Sciatic nerve (tissue), 2 donors: ENCODE measurements around the gene MTG1. TPM values are rescaled to one million over a fixed set of nuclear protein-coding genes. Genes with fewer than 3 reads are reported as not detected.
"Not testable (repeated sequence)": the region's sequence is repeated elsewhere in the genome, so short reads cannot be mapped to it uniquely, and the experiment has no call there.

Experiments used
- ATAC-seq: fragments of 200-7000 bp; cut with Tn5 transposase; one replicate; pipeline ENCODE4 v1.9.1; 2020; ENCODE audit warnings: mild to moderate bottlenecking, moderate library complexity
- DNase-seq: peaks from one replicate; pipeline ENCODE4 v3.0.0-alpha.2; 2020; ENCODE audit warnings: low spot score
- intact Hi-C: fragments of 100-400 bp; cut with DNase I; formaldehyde crosslinking; loops from one replicate; pipeline ENCODE4 v1.14.2; 2022
- total RNA-seq: library from RNA; stranded (reverse); fragmentation: NEBNext Ultra II Directional; extraction: Animal tissue kit (Norgen Biotek cat#: 25700); gene quantifications from one replicate; pipeline ENCODE4 v1.2.1, GENCODE V29; 2021
- donor health status: DM: no; HTN: no; CAD: no.
- donor health status: DM: no; HTN: no; CAD: no.

Gene MTG1
- total RNA-seq, 1 donor from 2014 or later, result 44.0 TPM

- intact Hi-C loops, result no loop called here
- DNase-seq, result no peak
- ATAC-seq, result no peak
Observed at GRCh38 chr10:133440633-133441285, 46.8 kb downstream of the MTG1 start.

GRCh38 chr10:133441356-133441755 lies 47.4 kb downstream of the MTG1 start:
- DNase-seq, result peak; percentile 59
- ATAC-seq, intact Hi-C loops: not testable (repeated sequence)

GRCh38 chr10:133441780-133442179 lies 47.8 kb downstream of the MTG1 start:
- ATAC-seq (no peak), DNase-seq (peak; percentile 52)
- intact Hi-C loops, result no loop called here

- ATAC-seq, result no peak
- intact Hi-C loops, result no loop called here
- DNase-seq, result peak; percentile 54
Observed at GRCh38 chr10:133442191-133442966, 48.4 kb downstream of the MTG1 start.

- ATAC-seq (no peak), DNase-seq (no peak)
- intact Hi-C loops, result no loop called here
Observed at GRCh38 chr10:133442967-133443924, 49.3 kb downstream of the MTG1 start.

GRCh38 chr10:133444342-133445267 lies 50.6 kb downstream of the MTG1 start:
- DNase-seq, result no peak
- intact Hi-C loops, result no loop called here
- no peak for ATAC-seq

GRCh38 chr10:133445268-133445732 lies 51.3 kb downstream of the MTG1 start:
- intact Hi-C loops, result no loop called here
- peak; percentile 53 for DNase-seq
- no peak for ATAC-seq

- intact Hi-C loops, result no loop called here
- ATAC-seq, result no peak
- peak; percentile 60 for DNase-seq
Observed at GRCh38 chr10:133445751-133446708, 52.1 kb downstream of the MTG1 start.

- no peak for DNase-seq
- intact Hi-C loops, result no loop called here
- no peak for ATAC-seq
Observed at GRCh38 chr10:133446979-133447378, 53.0 kb downstream of the MTG1 start.

GRCh38 chr10:133448120-133448519 lies 54.2 kb downstream of the MTG1 start:
- ATAC-seq (no peak), DNase-seq (no peak)
- intact Hi-C loops, result no loop called here

- intact Hi-C loops, result no loop called here
- ATAC-seq, result no peak
- DNase-seq, result no peak
Observed at GRCh38 chr10:133451346-133451745, 57.4 kb downstream of the MTG1 start.

- intact Hi-C loops, result no loop called here
- DNase-seq, result no peak
- no peak for ATAC-seq
Observed at GRCh38 chr10:133452453-133452852, 58.5 kb downstream of the MTG1 start.

GRCh38 chr10:133453516-133454203 lies 59.7 kb downstream of the MTG1 start, which contains the start of gene SCART1:
Gene SCART1 (plus strand): TSS chr10:133453945. CDS start chr10:133453998, 53 bp downstream.
- no peak for DNase-seq
- ATAC-seq, result no peak
- intact Hi-C loops, result no loop called here

- intact Hi-C loops, result no loop called here
- ATAC-seq (no peak), DNase-seq (no peak)
Observed at GRCh38 chr10:133454204-133454893, 60.4 kb downstream of the MTG1 start.

- intact Hi-C loops, result no loop called here
- ATAC-seq (no peak), DNase-seq (no peak)
Observed at GRCh38 chr10:133455196-133455595, 61.2 kb downstream of the MTG1 start.

- intact Hi-C loops, result no loop called here
- DNase-seq (no peak), ATAC-seq (no peak)
Observed at GRCh38 chr10:133455611-133456031, 61.7 kb downstream of the MTG1 start.
